ENCODE measurements around the gene TFAP2A.

- no peak for TF ChIP-seq POLR2A (IDR thresholded peaks at IDR 0.05)
- TF ChIP-seq CTCF (IDR thresholded peaks at IDR 0.05), result no peak
These were observed 16.2 kb downstream of the TFAP2A start for GRCh38 chr6:10398446-10399218.

Data from thyroid gland (tissue), 4 donors.